Dermis blood vessel endothelial cell (primary cell): ENCODE results near the gene EEF1A2. TPM values are rescaled to one million over a fixed set of nuclear protein-coding genes. Genes with fewer than 3 reads are reported as not detected.

ENCODE experiments used
- DNase-seq: peaks from one replicate; pipeline ENCODE4 v3.0.0; 2010
- total RNA-seq: library from RNA; depleted of rRNA; stranded (reverse); fragments of >200 nt; gene quantifications from 2 replicates; pipeline ENCODE4 v1.2.3, GENCODE V29; 2014

EEF1A2 gene
- total RNA-seq: 5.0 and 5.3 TPM in 2 replicates

DNA sequence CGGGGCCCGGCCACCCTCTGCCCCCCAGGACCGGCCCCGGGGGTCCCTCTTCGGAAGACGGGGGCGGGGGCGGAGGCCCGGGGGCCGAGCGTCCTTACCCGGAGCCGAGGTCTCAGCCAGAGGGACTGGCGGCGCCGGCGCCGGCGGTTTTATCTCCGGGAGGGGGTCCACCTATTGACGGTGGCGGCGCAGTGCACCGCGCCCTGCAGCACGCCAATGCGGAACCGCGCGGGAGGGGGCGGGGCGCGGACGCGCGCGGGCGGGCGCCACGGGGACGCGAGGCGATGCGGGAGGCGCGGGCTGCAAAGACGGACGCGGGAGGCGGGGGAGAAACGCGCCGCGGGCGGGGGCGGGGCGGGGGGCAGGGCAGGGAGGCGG lies at the start of gene EEF1A2:
Gene EEF1A2 (minus strand): TSS at position 124 of the 378 bp plus-strand sequence. CDS start 1,320 bp downstream, outside the sequence.
- DNase-seq: peak; percentile 12

DNA sequence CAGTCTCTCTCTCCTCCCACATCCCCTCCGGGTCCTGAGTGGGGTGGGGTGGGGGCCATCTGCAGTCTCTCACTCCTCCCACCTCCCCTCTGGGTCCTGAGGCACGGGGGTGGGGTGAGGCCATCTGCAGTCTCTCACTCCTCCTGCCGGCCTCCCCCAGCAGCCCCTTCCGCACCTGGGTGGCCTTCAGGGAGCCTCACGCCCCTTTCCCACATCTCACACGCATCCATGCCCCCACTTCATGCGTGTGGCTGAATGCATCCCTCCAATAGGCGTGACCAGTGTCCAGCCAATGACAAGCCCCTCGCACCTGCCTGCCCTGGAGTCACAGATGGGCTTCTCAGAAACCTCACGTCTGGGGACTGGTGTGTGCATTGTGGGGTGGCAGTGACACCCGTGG lies 49.7 kb upstream of the EEF1A2 start:
- no peak for DNase-seq

DNA sequence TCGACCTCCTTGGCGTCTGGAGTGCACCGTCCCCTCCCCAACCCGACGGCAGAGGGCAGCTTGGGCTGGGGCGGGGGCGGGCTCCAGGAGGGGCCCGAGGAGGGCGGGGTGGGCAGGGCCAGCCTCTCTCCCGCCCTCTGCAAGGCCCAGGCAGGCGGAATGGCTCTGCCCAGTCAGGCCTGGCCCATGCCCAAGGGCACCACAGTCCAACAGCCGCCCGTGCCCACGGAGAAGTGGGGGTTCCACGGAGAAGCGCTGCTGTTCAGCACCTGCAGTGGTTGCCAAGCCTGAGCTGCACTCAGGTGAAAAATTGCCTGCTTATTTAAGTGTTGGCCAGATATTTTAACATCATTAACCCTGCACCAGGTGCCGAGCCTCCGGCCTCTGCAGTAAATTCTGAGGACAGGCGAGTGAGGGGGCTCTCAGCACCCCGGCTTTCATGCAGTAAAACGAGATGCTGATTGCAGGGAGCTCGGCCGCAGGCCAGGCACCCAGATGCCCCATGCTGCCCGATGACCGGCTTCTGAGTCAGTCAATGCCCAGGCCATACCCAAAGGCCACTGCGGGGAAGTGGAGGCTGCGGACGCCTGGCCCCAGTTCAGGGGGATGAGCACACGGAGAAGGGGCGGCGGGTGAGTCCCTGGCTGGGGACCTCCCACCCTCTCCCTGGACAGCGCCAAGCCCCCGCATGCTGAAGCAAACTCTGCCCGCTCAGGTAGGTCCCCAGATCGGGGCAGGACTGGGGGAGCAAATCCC lies 49.0 kb upstream of the EEF1A2 start, which contains the start of gene SRMS:
Gene SRMS (minus strand): TSS at position 25 of the 756 bp plus-strand sequence. CDS start 286 bp downstream, outside the sequence.
- no peak for DNase-seq

DNA sequence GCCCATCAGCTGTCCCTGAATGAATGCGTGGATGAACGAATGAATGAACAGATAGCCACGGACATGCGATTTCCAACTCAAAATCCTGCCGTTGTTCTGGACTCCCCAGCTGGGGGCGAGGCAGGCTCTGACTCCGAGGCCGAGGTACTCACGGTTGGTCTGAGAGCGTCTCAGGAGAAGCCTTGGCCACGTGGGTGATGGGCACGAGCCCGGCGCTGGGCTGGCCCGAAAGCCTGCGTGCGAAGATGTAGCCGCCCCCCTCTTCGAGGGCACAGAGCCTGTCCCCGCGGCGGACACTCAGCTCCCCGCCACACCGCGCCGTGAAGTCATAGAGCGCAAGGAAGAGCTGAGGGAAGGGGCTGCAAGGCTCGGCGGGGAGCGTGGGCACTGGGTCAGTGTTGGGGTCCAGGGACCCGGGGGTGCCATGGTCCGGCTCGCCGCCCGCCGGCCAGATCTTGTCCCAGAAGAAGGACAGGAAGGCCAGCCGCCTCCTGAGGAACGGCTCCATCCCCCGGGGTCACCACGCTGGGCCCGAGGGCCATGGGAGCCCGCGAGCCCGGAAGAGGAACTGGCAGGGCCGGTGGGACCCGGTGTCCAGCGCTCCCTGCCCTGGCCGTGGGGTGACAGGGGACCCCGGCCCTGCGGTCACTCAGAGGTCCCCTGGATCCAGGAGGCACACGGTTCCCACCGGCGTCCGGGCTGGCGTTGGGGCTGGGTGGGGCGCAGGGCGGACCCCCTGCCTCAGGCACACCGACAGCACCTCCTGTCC lies 48.3 kb upstream of the EEF1A2 start:
- no peak for DNase-seq

DNA sequence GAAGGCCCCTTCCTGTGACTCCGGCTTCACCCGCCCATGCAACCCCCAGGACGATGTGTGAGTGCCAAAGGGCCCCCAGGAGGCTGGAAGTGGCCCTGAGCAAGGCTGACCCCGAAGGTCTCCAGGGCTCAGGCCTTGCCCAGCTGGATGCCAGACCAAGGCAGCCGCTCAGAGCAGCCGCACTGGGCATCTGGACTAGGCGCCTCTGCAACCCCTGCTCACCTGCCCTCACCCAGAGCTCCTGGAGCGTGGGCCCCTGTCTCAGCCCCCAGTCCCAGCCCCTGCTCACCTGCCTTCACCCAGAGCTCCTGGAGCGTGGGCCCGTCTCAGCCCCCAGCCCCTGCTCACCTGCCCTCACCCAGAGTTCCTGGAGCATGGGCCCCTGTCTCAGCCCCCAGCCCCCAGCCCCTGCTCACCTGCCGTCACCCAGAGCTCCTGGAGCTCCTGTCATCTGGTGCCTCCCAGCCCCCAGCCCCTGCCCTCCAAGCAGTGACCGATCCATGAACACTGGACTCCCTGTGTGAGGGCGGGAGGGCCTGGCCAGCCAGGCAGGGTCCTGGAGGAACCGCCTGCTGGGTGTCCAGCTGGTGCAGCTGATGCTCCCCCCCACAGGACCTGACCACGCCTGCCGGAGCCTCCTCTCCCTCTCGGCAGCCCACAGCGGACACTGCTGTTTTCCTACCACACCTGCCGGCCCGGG lies 47.5 kb upstream of the EEF1A2 start:
- DNase-seq: no peak

DNA sequence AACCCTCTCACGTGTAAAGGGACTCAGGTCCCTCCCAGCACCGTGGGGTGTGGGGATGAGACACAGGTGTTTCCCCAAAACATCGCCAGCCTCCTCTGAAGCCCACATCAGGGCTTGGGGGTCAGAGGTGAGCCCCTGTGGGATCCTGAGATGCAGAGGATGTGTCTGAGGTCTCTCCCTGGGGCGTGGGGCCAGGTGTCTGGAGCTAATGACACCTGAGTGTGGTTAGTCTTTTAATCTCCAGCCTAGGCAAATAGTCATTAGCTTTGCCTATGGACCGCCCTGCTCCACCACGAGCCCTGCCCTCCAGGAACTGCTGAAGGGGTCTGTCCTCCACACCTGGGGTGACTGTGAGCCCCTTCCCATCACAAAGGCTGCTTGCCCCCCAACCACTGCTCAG lies 46.9 kb upstream of the EEF1A2 start:
- no peak for DNase-seq

GRCh38 chr20:63544958-63545516 lies 46.2 kb upstream of the EEF1A2 start:
- no peak for DNase-seq

GRCh38 chr20:63544241-63544957 lies 45.5 kb upstream of the EEF1A2 start:
- DNase-seq: no peak

DNA sequence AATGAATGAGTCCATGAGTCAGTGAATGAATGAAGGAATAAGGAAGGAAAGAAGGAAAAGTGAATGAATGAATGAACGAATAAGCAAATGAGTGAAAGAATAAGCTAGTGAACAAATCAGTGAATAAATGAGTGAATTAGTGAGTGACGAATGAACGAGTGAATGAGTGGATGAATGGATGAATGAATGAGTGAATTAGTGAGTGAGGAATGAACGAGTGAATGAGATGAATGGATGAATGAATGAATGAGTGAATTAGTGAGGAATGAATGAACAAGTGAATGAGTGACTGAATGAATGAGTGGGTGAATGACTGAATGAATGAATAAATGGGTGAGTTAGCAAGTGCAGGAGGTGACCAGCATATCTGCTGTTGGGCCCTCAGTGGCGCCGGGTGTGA lies 44.9 kb upstream of the EEF1A2 start:
- no peak for DNase-seq

- DNase-seq: no peak
These were observed 44.2 kb upstream of the EEF1A2 start for GRCh38 chr20:63543131-63543530.

- no peak for DNase-seq
These were observed 43.8 kb upstream of the EEF1A2 start for GRCh38 chr20:63542696-63543095.

DNA sequence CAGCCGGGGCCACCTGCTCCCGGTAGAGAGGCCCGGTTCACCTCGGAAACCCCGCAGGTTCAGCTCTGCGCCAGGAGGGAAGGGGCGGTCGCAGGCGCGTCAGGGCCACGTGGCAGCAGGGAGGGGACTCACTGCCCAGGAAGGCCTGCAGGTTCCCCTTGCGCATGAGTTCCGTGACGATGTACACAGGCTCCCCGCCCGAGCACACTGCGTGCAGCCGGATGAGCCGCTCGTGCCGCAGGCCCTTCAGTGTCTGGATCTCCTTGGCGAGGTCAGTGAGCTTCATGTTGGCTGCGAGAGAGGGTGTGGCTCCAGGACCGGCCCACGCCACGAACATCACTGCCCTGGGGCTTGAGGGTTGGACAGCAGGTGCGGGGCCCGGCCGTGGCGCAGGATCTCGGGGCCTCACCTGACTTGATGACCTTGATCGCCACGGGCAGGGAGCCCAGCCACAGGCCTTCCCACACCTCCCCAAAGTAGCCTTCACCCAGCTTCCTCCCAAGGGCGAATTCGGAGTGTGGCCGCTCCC lies 43.2 kb upstream of the EEF1A2 start:
- DNase-seq: no peak

DNA sequence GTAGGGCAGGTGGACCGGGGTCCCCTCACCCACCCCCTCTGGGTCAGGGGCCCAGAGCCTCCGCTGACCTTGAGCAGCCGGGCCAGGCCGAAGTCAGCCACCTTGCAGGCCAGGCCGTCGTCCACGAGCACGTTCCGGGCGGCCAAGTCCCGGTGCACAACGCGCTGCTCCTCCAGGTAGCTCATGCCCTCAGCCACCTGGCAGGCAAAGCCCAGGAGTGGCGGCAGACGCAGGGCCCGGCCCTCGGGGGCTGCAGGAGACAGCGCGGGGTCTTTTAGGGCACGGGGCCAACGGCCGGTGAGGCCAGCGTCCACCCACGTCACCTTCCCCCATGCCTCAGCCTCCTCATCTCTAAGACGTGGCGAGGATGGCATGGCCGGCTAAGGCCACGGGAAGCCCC lies 42.5 kb upstream of the EEF1A2 start:
- DNase-seq: no peak

DNA sequence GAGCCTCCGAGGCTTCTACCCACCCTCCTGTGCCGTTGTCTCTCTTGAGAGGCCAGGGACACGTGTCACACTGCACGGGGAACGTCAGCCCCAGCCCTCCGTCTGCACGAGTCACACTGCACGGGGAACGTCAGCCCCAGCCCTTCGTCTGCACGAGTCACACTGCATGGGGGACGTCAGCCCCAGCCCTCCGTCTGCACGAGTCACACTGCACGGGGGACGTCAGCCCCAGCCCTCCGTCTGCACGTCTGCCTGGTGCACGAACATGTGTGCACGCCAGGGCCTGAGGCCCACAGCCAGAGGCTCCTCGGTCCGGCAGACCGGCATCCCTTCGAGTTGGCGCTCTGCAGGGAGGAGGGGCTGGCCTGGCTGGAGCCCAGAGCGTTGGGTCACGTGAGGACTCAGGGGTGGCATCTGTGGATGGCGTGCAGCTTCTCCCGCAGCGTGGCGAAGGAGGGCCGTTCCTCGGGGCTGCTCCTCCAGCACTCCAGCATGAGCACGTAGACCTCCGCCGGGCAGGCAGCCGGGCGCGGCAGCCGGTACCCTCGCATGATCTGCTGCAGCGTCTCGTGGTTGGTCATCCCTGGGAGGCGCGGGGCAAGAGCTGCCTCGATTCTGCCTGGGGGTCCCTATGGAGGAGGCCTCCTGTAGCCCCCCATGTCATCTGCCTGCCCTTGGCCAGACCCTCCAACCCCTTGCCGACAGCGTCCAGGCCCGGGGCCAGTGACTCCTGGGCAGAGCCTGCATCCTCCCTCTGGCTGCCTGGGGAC lies 41.7 kb upstream of the EEF1A2 start:
- no peak for DNase-seq

- no peak for DNase-seq
These were observed 40.8 kb upstream of the EEF1A2 start for GRCh38 chr20:63539441-63540370.

- DNase-seq: no peak
These were observed 40.2 kb upstream of the EEF1A2 start for GRCh38 chr20:63539092-63539430.

- peak; percentile 69 for DNase-seq
These were observed 39.6 kb upstream of the EEF1A2 start for GRCh38 chr20:63538204-63539091.

DNA sequence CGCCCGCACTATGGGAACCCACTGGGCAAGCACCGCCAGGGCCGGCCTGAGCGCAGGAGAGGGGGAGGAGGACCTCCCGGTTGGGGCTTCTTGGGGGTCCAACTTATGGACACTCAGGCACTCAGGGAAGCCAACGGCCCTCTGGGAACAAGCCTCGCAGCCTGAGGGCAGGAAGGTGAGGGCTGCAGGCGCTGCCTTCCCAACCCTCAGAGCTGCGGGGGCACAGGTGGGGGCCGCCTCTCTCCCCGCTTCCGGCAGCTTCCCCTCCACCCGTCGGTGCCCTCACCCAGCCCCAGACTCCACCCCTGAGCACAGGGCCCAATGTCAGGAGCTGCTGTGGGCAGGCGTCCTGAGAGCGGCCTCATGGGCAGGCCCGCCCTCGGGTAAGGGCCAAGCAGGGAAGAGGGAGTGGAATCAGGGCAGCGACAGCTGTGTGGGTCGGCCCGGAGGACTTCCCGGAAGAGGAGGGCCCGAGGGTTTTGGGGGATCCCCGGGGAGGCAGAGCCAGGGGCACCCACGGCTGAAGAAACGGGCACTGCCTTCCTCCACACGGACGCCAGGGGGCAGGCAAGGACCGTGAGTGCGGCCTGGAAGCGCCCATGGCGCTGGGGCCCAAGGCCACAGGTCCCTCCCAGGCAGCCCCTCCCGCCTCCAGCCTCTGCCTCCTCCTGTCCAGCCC lies 38.8 kb upstream of the EEF1A2 start:
- peak; percentile 93 for DNase-seq
